OCI-LY3 (cell line): ENCODE results near the gene SMAP2.

Source experiments
- H2AFZ ChIP-seq: fragments of 200-600, 300-600 bp; shearing (Covaris generic); 2 replicates; pipeline ENCODE4 v1.6.0; 2014; ENCODE audit warnings: antibody characterized with exemption, low read depth, low read length
- H3K27ac ChIP-seq: fragments of 200-600, 300-600 bp; sonication (generic); 2 replicates; pipeline ENCODE4 v1.5.1; 2014; ENCODE audit warnings: mild to moderate bottlenecking, low read length, moderate library complexity, mixed read lengths
- H3K27me3 ChIP-seq: fragments of 200-600, 300-600 bp; sonication (generic); 2 replicates; pipeline ENCODE4 v1.6.1; 2014; ENCODE audit warnings: low read depth, low read length, mixed read lengths
- H3K36me3 ChIP-seq: fragments of 200-600, 300-600 bp; sonication (generic); replicated peaks from 2 replicates; pipeline ENCODE3; 2014; ENCODE audit warnings: low read depth, low read length, mixed read lengths
- H3K4me1 ChIP-seq: fragments of 300-600, 200-600 bp; sonication (generic); 2 replicates; pipeline ENCODE4 v1.6.1; 2014; ENCODE audit warnings: low read length, mixed read lengths
- H3K4me2 ChIP-seq: fragments of 200-600, 300-600 bp; sonication (generic); 2 replicates; pipeline ENCODE4 v1.6.1; 2014; ENCODE audit warnings: low read length, mixed read lengths
- H3K4me3 ChIP-seq: fragments of 300-600, 200-600 bp; sonication (generic); 2 replicates; pipeline ENCODE4 v1.5.1; 2014; ENCODE audit warnings: antibody characterized with exemption, mild to moderate bottlenecking, low read length, moderate library complexity
- H3K79me2 ChIP-seq: fragments of 300-600, 200-600 bp; shearing (Covaris generic); 2 replicates; pipeline ENCODE4 v1.6.1; 2014; ENCODE audit warnings: mild to moderate bottlenecking, low read length, mixed read lengths
- H3K9ac ChIP-seq: fragments of 300-600, 200-600 bp; shearing (Covaris generic); 2 replicates; pipeline ENCODE4 v1.6.0; 2014; ENCODE audit warnings: mild to moderate bottlenecking, low read length, moderate library complexity
- H3K9me3 ChIP-seq: fragments of 200-600, 300-600 bp; shearing (Covaris generic); 2 replicates; pipeline ENCODE4 v1.6.1; 2014; ENCODE audit warnings: low read length, mixed read lengths; ENCODE audit not compliant: insufficient read depth
- H4K20me1 ChIP-seq: fragments of 200-600, 300-600 bp; sonication (generic); 2 replicates; pipeline ENCODE4 v1.6.1; 2016; ENCODE audit warnings: low read length, mixed read lengths; ENCODE audit not compliant: insufficient read depth
- CTCF ChIP-seq: fragments of 200-600, 300-600 bp; sonication (generic); IDR thresholded peaks from 2 replicates; pipeline ENCODE4 v1.5.1; 2014; ENCODE audit warnings: antibody characterized with exemption, low read length, low read depth
- EZH2phosphoT487 ChIP-seq: fragments of 200-600 bp; shearing (Covaris generic); IDR thresholded peaks from 2 replicates; pipeline ENCODE4 v1.6.1; 2018; ENCODE audit warnings: antibody characterized with exemption, mixed run types, low read depth

SMAP2 gene

GRCh38 chr1:40344597-40344996, 28.9 kb upstream of the SMAP2 start:
- peak overlapping the region; percentile 55 for H3K4me3 ChIP-seq
- no peak for TF ChIP-seq EZH2phosphoT487
- TF ChIP-seq CTCF = 0 out of 2 replicates have a peak, but pooled peaks have one; percentile 20
- no peak overlapping the region for H3K27ac ChIP-seq
- no peaks in the 10 kb centered on the region for H3K79me2 ChIP-seq
- H3K9me3 ChIP-seq = no peaks in the 10 kb centered on the region
- H3K9ac ChIP-seq = peak overlapping the region; percentile 32; the same call in 1 of the 2 replicates
- H3K27me3 ChIP-seq = no peaks in the 10 kb centered on the region
- peak overlapping the region; percentile 92 for H2AFZ ChIP-seq
- no peaks in the 10 kb centered on the region for H4K20me1 ChIP-seq
- peak overlapping the region; percentile 72 for H3K4me2 ChIP-seq
- H3K4me1 ChIP-seq = peaks cover 31% of the 10 kb centered on the region
- no peaks in the 10 kb centered on the region for H3K36me3 ChIP-seq

GRCh38 chr1:40350391-40350790, 23.1 kb upstream of the SMAP2 start:
- Histone ChIP-seq H2AFZ (no peak overlapping the region), H3K9me3 (no peaks in the 10 kb centered on the region), H3K9ac (no peak overlapping the region), H3K4me3 (no peak overlapping the region), H3K4me2 (peak overlapping the region; percentile 47), H3K79me2 (no peaks in the 10 kb centered on the region), H3K27ac (no peak overlapping the region), H3K27me3 (no peaks in the 10 kb centered on the region), H3K36me3 (no peaks in the 10 kb centered on the region), H3K4me1 (peaks cover 30% of the 10 kb centered on the region), H4K20me1 (no peaks in the 10 kb centered on the region)
- TF ChIP-seq EZH2phosphoT487 (no peak), CTCF (no peak)

- Histone ChIP-seq H3K4me3 (no peak overlapping the region), H3K36me3 (no peaks in the 10 kb centered on the region), H2AFZ (no peak overlapping the region), H4K20me1 (no peaks in the 10 kb centered on the region), H3K79me2 (no peaks in the 10 kb centered on the region), H3K9me3 (no peaks in the 10 kb centered on the region), H3K9ac (no peak overlapping the region), H3K4me2 (peak overlapping the region; percentile 47; the same call in 1 of the 2 replicates), H3K4me1 (peaks cover 30% of the 10 kb centered on the region), H3K27ac (no peak overlapping the region), H3K27me3 (no peaks in the 10 kb centered on the region)
- TF ChIP-seq CTCF (no peak), EZH2phosphoT487 (no peak)
These were observed 22.4 kb upstream of the SMAP2 start for GRCh38 chr1:40351124-40351523.

- Histone ChIP-seq H3K4me2 (peak overlapping the region; percentile 24), H3K9ac (no peak overlapping the region), H2AFZ (no peak overlapping the region), H3K79me2 (no peaks in the 10 kb centered on the region), H3K4me1 (peaks cover 30% of the 10 kb centered on the region), H3K9me3 (no peaks in the 10 kb centered on the region), H3K36me3 (no peaks in the 10 kb centered on the region), H4K20me1 (no peaks in the 10 kb centered on the region), H3K4me3 (no peak overlapping the region), H3K27ac (peak overlapping the region; percentile 47; the same call in 1 of the 2 replicates), H3K27me3 (no peaks in the 10 kb centered on the region)
- TF ChIP-seq EZH2phosphoT487 (no peak), CTCF (no peak)
These were observed 21.4 kb upstream of the SMAP2 start for GRCh38 chr1:40352126-40352525.
